Subcutaneous abdominal adipose tissue (tissue), 5 donors: ENCODE measurements around the gene RNF220.
A peak's percentile ranks its signal among the peaks of the same experiment; 100 is the strongest.

Experiments
- H3K27ac ChIP-seq: one replicate; pipeline ENCODE4 v1.7.0; 2013; ENCODE audit warnings: low read depth, mild to moderate bottlenecking, inconsistent platforms, low read length, moderate library complexity
- H3K27me3 ChIP-seq, 5 donors: one replicate each; pipeline ENCODE4 v1.7.0; 2013; ENCODE audit warnings: low read length in 5 of 5, inconsistent platforms in 1 of 5; ENCODE audit not compliant: control insufficient read depth in 5 of 5, insufficient read depth in 4 of 5
- H3K36me3 ChIP-seq, 5 donors: one replicate each; pipeline ENCODE4 v1.7.0; 2013; ENCODE audit warnings: low read length in 5 of 5; ENCODE audit not compliant: control insufficient read depth in 5 of 5, insufficient read depth in 5 of 5
- H3K4me1 ChIP-seq, 5 donors: one replicate each; pipeline ENCODE4 v1.7.0; 2013; ENCODE audit warnings: low read length in 5 of 5, mild to moderate bottlenecking in 3 of 5, moderate library complexity in 1 of 5; ENCODE audit not compliant: control insufficient read depth in 5 of 5, insufficient read depth in 5 of 5
- H3K4me3 ChIP-seq, 5 donors: one replicate each; pipeline ENCODE4 v1.7.0; 2013; ENCODE audit warnings: low read length in 5 of 5, low read depth in 1 of 5
- H3K9ac ChIP-seq, 5 donors: one replicate each; pipeline ENCODE4 v1.7.0; 2013; ENCODE audit warnings: low read length in 5 of 5, mild to moderate bottlenecking in 4 of 5, moderate library complexity in 3 of 5
- H3K9me3 ChIP-seq, 5 donors: one replicate each; pipeline ENCODE4 v1.7.0; 2013; ENCODE audit warnings: low read length in 5 of 5; ENCODE audit not compliant: control insufficient read depth in 5 of 5
- donor health status: healthy.
- donor health status: healthy.
- donor health status: healthy.
- donor health status: healthy.
- donor health status: healthy.

The RNF220 gene

GRCh38 chr1:44405031-44405797 is at the start of gene RNF220:
RNF220 (plus strand) TSS chr1:44405255.
- H3K27me3 ChIP-seq = peaks cover 32 to 68% (median 55%) of the 10 kb centered on the region in 5 donors
- no peaks in the 10 kb centered on the region for H3K9me3 ChIP-seq
- H3K36me3 ChIP-seq = no peaks in the 10 kb centered on the region
- peak within 1 kb of the TSS in 2 of 5 donors; percentile 20 to 55 for H3K9ac ChIP-seq
- H3K27ac ChIP-seq = peak within 1 kb of the TSS; percentile 41
- peak within 1 kb of the TSS; percentile 61 to 73 (median 69) for H3K4me3 ChIP-seq
- peaks cover 2 to 44% (median 39%) of the 10 kb centered on the region in 5 donors for H3K4me1 ChIP-seq

GRCh38 chr1:44355582-44356305 is 49.3 kb upstream of the RNF220 start:
- no peak overlapping the region for H3K27ac ChIP-seq
- H3K9ac ChIP-seq = no peak overlapping the region
- H3K4me3 ChIP-seq = peak overlapping the region in 4 of 5 donors; percentile 48 to 83 (median 78)
- peaks cover 0 to 19% (median 16%) of the 10 kb centered on the region in 5 donors for H3K4me1 ChIP-seq
- no peaks in the 10 kb centered on the region for H3K36me3 ChIP-seq
- H3K27me3 ChIP-seq = no peaks in the 10 kb centered on the region
- no peaks in the 10 kb centered on the region for H3K9me3 ChIP-seq

GRCh38 chr1:44357710-44358109 is 47.3 kb upstream of the RNF220 start:
- Histone ChIP-seq H3K36me3 (no peaks in the 10 kb centered on the region), H3K9me3 (no peaks in the 10 kb centered on the region), H3K27ac (no peak overlapping the region), H3K27me3 (no peaks in the 10 kb centered on the region), H3K4me3 (no peak overlapping the region), H3K4me1 (peaks cover 0 to 19% (median 16%) of the 10 kb centered on the region in 5 donors), H3K9ac (no peak overlapping the region)

- H3K27ac ChIP-seq = no peak overlapping the region
- no peaks in the 10 kb centered on the region for H3K9me3 ChIP-seq
- no peak overlapping the region for H3K4me3 ChIP-seq
- no peaks in the 10 kb centered on the region for H3K36me3 ChIP-seq
- no peaks in the 10 kb centered on the region for H3K27me3 ChIP-seq
- H3K9ac ChIP-seq = no peak overlapping the region
- H3K4me1 ChIP-seq = peaks cover 0 to 9% (median 9%) of the 10 kb centered on the region in 5 donors
Measured at GRCh38 chr1:44359234-44359935, 45.7 kb upstream of the RNF220 start.

GRCh38 chr1:44361478-44361877 is 43.6 kb upstream of the RNF220 start:
- no peaks in the 10 kb centered on the region for H3K4me1 ChIP-seq
- H3K36me3 ChIP-seq = no peaks in the 10 kb centered on the region
- no peaks in the 10 kb centered on the region for H3K9me3 ChIP-seq
- no peak overlapping the region for H3K4me3 ChIP-seq
- H3K27ac ChIP-seq = no peak overlapping the region
- peaks cover 0 to 9% (median 0%) of the 10 kb centered on the region in 5 donors for H3K27me3 ChIP-seq
- H3K9ac ChIP-seq = no peak overlapping the region

GRCh38 chr1:44366371-44366975 is 38.6 kb upstream of the RNF220 start:
- H3K27ac ChIP-seq = no peak overlapping the region
- no peak overlapping the region for H3K9ac ChIP-seq
- H3K4me3 ChIP-seq = no peak overlapping the region
- no peaks in the 10 kb centered on the region for H3K9me3 ChIP-seq
- H3K4me1 ChIP-seq = no peaks in the 10 kb centered on the region
- H3K27me3 ChIP-seq = peaks cover 0 to 14% (median 0%) of the 10 kb centered on the region in 5 donors
- no peaks in the 10 kb centered on the region for H3K36me3 ChIP-seq

GRCh38 chr1:44367944-44368343 is 37.1 kb upstream of the RNF220 start:
- Histone ChIP-seq H3K9me3 (no peaks in the 10 kb centered on the region), H3K9ac (no peak overlapping the region), H3K27me3 (peaks cover 0 to 14% (median 0%) of the 10 kb centered on the region in 5 donors), H3K27ac (no peak overlapping the region), H3K4me3 (no peak overlapping the region), H3K36me3 (no peaks in the 10 kb centered on the region), H3K4me1 (no peaks in the 10 kb centered on the region)

GRCh38 chr1:44368471-44369151 is 36.4 kb upstream of the RNF220 start:
- Histone ChIP-seq H3K36me3 (no peaks in the 10 kb centered on the region), H3K27me3 (peaks cover 0 to 14% (median 0%) of the 10 kb centered on the region in 5 donors), H3K4me3 (no peak overlapping the region), H3K4me1 (no peaks in the 10 kb centered on the region), H3K27ac (no peak overlapping the region), H3K9ac (no peak overlapping the region), H3K9me3 (no peaks in the 10 kb centered on the region)

- Histone ChIP-seq H3K27me3 (peaks cover 0 to 7% (median 0%) of the 10 kb centered on the region in 5 donors), H3K4me1 (no peaks in the 10 kb centered on the region), H3K4me3 (no peak overlapping the region), H3K27ac (no peak overlapping the region), H3K9ac (no peak overlapping the region), H3K36me3 (no peaks in the 10 kb centered on the region), H3K9me3 (no peaks in the 10 kb centered on the region)
Measured at GRCh38 chr1:44371206-44371605, 33.8 kb upstream of the RNF220 start.
